Brain microvascular endothelial cell (primary cell): ENCODE measurements around the gene U2AF2.

ENCODE experiments used
- DNase-seq: peaks from one replicate; pipeline ENCODE4 v3.0.0-alpha.2; 2020
- H3K27ac ChIP-seq: fragments of 250-450 bp; sonication (Bioruptor Pico); 2 replicates; pipeline ENCODE4 v1.5.1; 2020; ENCODE audit warnings: mild to moderate bottlenecking, moderate library complexity
- H3K27me3 ChIP-seq: fragments of 250-450 bp; sonication (Bioruptor Pico); replicated peaks from 2 replicates; pipeline ENCODE4 v1.5.1; 2020; ENCODE audit warnings: mild to moderate bottlenecking
- H3K36me3 ChIP-seq: fragments of 250-450 bp; sonication (Bioruptor Pico); replicated peaks from 2 replicates; pipeline ENCODE4 v1.5.1; 2020; ENCODE audit warnings: mild to moderate bottlenecking
- H3K4me3 ChIP-seq: 2 replicates; pipeline ENCODE4 v1.5.1; 2011; ENCODE audit warnings: low read depth, mild to moderate bottlenecking, control low read depth, low read length, moderate library complexity
- in situ Hi-C: cut with HindIII; loops from 2 replicates; pipeline ENCODE4 v1.10.0; 2017; ENCODE audit warnings: low sequenced_read_pairs, low pct_ligation_motif_present
- TF ChIP-seq, protein P1 (sequence below): IDR thresholded peaks from 2 replicates; pipeline ENCODE4 v1.5.1; 2011; ENCODE audit warnings: low read depth, mild to moderate bottlenecking, moderate library complexity, low read length, control low read depth, inconsistent platforms; ENCODE audit errors: missing control alignments

Gene U2AF2

DNA sequence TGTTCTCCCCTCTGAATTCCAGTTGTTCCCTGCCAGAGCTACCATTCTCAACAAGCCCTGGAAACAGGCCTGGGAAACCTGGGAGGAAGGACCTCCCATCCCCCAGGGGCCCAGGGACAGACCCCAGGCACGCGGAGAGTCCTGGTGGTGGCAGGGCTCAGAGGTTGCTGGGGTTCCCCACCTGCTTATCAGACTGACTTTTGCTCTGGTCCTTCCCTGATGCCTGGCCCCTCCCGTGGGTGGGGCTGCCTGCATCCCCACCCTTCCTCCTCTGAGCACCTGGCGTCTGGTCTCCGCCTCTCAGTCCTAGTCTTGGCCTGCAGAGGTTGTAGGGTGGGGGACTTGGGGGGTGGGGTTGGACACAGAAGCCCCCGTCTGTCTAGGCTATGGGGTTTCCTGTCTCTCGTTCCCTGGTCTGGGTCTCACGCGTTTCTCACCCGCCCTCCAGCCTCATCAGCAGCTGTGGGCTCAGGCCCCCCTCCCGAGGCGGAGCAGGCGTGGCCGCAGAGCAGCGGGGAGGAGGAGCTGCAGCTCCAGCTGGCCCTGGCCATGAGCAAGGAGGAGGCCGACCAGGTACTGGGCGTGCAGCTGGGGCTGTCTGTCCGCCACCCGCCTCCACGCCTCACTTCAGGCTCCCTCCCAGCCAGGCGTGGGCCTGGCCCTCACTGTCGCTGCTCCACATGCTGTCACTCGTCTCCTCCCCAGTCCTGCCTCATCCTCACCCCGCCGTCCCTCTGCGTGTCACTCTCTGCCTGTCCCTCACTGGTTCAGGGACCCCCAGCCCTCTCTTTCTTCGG lies 33.8 kb downstream of the U2AF2 start:
- no peak overlapping the region for H3K27ac ChIP-seq
- DNase-seq = no peak
- H3K27me3 ChIP-seq = no peaks in the 10 kb centered on the region
- no peak overlapping the region for H3K4me3 ChIP-seq
- TF ChIP-seq, protein P1, sequence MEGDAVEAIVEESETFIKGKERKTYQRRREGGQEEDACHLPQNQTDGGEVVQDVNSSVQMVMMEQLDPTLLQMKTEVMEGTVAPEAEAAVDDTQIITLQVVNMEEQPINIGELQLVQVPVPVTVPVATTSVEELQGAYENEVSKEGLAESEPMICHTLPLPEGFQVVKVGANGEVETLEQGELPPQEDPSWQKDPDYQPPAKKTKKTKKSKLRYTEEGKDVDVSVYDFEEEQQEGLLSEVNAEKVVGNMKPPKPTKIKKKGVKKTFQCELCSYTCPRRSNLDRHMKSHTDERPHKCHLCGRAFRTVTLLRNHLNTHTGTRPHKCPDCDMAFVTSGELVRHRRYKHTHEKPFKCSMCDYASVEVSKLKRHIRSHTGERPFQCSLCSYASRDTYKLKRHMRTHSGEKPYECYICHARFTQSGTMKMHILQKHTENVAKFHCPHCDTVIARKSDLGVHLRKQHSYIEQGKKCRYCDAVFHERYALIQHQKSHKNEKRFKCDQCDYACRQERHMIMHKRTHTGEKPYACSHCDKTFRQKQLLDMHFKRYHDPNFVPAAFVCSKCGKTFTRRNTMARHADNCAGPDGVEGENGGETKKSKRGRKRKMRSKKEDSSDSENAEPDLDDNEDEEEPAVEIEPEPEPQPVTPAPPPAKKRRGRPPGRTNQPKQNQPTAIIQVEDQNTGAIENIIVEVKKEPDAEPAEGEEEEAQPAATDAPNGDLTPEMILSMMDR = no peak
- peaks cover 48% of the 10 kb centered on the region for H3K36me3 ChIP-seq
- in situ Hi-C loops = no loop called here

GRCh38 chr19:55689411-55690108 lies 34.7 kb downstream of the U2AF2 start:
- Histone ChIP-seq H3K36me3 (peaks cover 48% of the 10 kb centered on the region), H3K27ac (no peak overlapping the region), H3K4me3 (no peak overlapping the region), H3K27me3 (no peaks in the 10 kb centered on the region)
- DNase-seq = no peak
- TF ChIP-seq, protein P1 = no peak
- in situ Hi-C loops = no loop called here

DNA sequence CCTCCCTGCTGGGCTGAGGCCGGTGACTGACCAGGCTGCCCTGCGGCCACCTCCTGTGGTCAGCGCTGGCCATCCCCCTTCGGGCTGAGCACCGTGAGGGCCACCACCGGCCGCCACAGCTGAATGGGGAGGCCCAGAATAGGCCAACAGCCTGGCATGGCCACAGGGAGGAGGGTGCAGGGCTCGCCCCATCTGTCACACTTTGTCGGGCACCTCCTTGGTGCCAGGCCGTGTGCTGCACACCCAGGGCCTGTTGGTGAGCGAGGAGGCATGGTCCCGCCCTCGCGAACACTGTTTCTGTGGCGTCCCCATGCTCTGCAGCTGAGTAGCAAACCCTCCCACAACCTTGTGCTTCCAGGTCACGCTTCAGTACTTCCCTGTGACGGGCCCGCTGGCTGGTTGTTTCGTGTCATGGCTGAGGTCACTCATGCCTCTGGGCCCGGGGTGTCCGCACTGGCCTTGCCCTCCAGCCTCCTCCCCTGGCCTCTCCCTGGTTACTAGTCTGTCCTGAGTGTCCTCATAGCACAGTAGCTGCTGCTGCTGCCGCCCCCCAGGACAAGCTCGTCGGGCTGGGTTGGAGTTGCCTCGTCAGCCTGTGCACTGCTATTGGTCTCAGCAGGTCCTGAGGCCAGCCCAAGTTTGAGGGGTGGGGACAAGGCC lies 35.4 kb downstream of the U2AF2 start:
- TF ChIP-seq, protein P1 = no peak
- no peak overlapping the region for H3K27ac ChIP-seq
- H3K36me3 ChIP-seq = peaks cover 52% of the 10 kb centered on the region
- H3K4me3 ChIP-seq = no peak overlapping the region
- no peaks in the 10 kb centered on the region for H3K27me3 ChIP-seq
- in situ Hi-C loops = no loop called here
- no peak for DNase-seq

GRCh38 chr19:55690769-55691545 lies 36.1 kb downstream of the U2AF2 start:
- no peaks in the 10 kb centered on the region for H3K27me3 ChIP-seq
- in situ Hi-C loops = no loop called here
- DNase-seq = no peak
- no peak overlapping the region for H3K4me3 ChIP-seq
- TF ChIP-seq, protein P1 = no peak
- peaks cover 51% of the 10 kb centered on the region for H3K36me3 ChIP-seq
- no peak overlapping the region for H3K27ac ChIP-seq

- no peak overlapping the region for H3K27ac ChIP-seq
Measured at GRCh38 chr19:55691561-55692481, 37.0 kb downstream of the U2AF2 start.

More at GRCh38 chr19:55691561-55692481, 37.0 kb downstream of the U2AF2 start:
- Histone ChIP-seq H3K4me3 (no peak overlapping the region), H3K27me3 (no peaks in the 10 kb centered on the region), H3K36me3 (peaks cover 56% of the 10 kb centered on the region)
- TF ChIP-seq, protein P1 = no peak
- in situ Hi-C loops = no loop called here
- DNase-seq = no peak
